GM19099 (cell line): ENCODE data around the gene TTC13.

Experiments used
- POLR2A ChIP-seq: IDR thresholded peaks from 3 replicates; pipeline ENCODE4 v1.6.1; 2011; ENCODE audit warnings: low read depth; ENCODE audit not compliant: insufficient read length; ENCODE audit errors: extremely low read depth

The TTC13 gene

DNA sequence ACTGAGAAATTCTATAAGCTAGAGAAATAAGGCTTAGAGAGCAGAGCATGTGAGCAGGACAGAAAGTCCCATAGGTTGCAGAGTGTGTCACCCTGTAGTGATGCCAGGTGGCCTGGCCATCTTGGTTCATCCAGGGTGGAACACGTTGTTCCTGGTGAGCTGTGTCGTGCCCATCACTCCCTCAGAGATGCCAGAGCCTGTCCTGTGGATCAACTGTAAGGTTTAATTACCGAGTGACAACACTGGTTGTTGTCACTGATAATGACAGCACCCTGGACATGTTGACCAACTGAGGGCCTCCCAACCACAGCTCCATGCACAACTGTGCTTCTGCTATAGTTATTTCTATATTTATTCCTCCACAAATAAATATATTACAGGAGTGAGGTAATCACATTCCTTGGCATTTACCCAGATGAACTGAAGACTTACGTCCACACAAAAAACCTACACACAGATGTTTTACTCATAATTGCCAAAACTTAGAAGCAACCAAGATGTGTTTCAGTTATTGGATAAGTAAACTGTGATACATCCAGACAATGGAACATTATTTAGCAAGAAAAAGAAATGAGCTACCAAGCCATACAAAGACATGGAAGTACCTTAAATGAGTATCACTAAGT is 116.6 kb downstream of the TTC13 start:
- TF ChIP-seq POLR2A, result no peak

DNA sequence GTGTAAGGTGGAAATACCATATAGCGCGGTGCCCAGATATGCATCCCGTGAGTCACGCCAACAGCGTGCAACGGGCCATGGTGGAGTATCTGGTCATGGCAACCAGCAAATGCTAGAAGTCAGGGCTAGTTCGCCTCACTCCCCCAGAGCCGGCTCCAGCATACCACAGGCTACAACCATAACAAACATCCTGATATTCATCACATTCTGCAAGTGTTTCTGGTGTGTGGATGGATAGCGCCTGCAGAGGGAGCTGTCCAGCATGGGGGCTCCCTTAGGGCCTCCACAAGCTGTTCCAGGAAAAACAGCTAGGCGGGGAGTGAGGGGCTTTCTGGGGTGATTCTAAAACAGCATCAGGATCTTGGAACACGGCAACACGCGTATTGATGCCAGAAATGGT is 117.2 kb downstream of the TTC13 start:
- TF ChIP-seq POLR2A, result no peak

DNA sequence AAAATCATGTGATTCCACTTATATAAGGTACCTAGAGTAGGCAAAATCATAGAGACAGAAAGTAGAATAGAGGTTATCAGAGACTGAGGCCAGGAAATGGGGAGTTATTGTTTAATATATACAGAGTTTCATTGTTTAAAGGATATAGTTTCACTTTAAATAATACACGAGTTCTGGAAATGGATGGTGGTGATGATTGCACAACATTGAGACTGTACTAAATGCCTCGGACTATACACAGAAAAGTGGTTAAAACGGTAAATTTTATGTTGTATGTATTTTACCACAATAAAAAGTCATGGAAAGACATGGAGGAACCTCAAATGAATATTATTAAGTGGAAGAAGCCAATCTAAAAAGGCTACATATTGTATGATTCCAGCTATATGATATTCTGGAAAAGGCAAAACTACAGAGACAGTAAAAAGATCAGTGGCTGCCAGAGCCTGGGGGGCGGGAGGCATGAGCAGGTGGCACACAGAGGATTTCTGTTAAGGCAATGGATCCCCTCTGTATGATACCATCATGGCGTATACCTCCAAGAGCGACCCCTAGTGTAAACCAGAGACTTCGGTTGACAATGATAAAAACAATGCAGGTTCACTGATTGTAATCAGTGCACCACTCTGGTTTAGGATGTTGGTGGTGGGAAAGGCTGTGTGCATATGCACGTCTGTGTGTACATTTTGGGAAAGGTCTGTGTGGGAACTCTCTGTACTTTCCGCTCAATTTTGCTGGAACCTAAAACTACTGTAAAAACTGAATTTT is 117.9 kb downstream of the TTC13 start:
- no peak for TF ChIP-seq POLR2A

DNA sequence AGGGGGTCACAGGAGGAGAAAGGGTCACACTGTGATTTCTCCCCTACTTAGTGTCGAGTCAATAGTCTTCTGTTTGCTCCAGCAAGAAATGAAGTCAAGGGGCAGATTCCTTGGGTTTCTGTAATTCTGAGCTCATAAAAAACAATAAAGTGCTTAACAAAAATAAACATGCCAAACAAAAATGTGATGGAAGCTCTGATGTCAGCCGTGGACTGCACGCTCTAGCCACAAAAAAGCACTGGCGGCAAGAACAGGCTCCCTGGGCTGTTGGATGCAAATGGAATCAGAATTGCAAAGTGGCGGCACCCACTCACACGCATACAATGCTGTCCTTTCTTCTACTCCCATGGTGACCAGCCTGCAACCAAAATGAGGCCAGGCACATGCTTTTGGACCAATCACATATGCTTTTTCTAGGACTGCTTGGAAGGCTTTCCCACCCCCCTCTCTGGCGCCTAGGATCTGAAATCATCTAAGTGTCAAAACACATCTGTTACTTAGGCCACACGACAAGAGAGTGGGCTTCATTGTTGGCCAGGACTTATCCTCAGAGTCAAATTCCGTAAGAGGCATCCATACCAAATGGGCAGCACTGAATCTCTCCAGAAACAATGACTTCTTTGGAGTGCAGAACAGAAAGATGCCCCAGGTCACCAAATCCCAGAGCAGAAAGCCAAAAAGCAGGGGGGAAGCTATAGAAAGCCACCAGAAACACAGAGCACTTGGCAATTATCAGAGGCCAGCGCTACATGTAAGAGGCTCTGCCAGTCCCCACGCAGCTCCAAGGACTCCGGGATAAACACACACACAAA is 119.5 kb downstream of the TTC13 start:
- no peak for TF ChIP-seq POLR2A

DNA sequence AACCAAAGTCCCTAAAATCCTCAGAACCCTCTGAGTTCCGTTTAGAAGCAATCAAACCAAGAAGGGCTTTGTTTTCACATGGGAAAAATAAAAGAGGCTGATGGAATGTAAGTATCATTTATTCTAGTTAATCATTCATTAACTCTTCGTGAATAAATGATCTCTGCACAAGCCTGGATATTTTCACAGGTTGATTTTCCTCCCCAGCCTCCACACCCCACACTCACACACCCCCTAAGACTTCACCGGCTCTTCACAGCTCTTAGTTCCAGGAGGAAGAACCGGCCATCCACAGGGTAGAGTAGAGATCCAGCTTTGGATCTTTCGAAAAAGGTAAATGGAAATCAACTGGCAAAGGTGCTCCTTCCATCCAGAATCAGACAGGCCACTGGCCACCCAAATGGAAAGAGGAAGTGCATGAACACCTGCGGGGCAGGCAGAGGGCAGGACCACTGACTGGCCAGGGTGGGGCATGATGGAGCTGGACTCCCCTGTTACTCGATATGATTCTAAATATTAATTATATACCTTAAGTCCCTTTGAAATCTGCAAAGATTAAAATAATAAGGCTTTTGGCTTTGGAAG is 120.3 kb downstream of the TTC13 start:
- no peak for TF ChIP-seq POLR2A

DNA sequence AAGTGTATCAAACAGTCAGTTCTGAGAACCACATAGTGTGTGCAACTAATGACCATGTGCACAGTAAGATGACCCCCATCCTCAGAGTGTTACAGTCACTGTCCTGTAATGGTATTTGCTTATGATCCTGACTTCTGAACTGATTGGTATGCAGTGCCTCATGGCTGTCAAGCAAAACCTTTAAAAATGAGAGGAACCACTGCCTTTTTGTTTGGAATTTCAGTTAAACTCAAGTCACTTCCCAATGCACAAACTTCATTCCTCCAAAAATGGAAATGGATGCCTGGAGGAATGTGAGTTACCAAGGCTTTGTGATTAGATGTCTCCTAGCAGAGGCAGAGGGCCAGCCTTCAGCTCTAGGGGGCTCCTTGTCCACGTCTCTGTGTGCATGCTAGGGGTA is 120.8 kb downstream of the TTC13 start:
- no peak for TF ChIP-seq POLR2A

DNA sequence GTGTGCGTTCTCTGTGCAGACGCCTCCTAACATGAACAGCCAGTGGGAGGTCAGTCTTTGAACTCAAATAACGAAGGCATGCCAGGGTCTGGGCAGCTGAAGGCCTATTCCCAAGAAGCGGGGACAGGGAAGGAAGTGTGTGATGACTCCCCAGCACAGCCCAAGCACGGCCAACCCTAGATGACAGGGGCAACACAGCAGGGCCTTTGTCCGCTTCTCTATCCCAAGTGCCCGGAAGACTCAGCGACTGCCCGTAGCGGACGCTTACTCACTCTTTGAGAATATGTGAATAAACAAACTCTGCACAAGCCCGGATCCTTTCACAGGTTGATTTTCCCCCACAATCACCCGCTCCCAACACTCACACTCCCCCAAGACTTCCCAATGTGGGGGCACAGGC is 121.6 kb downstream of the TTC13 start:
- TF ChIP-seq POLR2A, result no peak
